Rectal smooth muscle tissue (tissue), 1 donor: ENCODE measurements around the gene BTBD17.

Experiments used
- H3K27ac ChIP-seq: one replicate; pipeline ENCODE4 v1.7.0; 2013; ENCODE audit warnings: low read depth, low read length, inconsistent platforms
- H3K27me3 ChIP-seq: one replicate; pipeline ENCODE4 v1.7.0; 2013; ENCODE audit warnings: low read length; ENCODE audit not compliant: control insufficient read depth, insufficient read depth
- H3K36me3 ChIP-seq: one replicate; pipeline ENCODE4 v1.7.0; 2013; ENCODE audit warnings: low read length; ENCODE audit not compliant: control insufficient read depth, insufficient read depth
- H3K4me1 ChIP-seq: one replicate; pipeline ENCODE4 v1.7.0; 2013; ENCODE audit warnings: low read length; ENCODE audit not compliant: control insufficient read depth, insufficient read depth
- H3K4me3 ChIP-seq: one replicate; pipeline ENCODE4 v1.7.0; 2013; ENCODE audit warnings: low read length
- H3K9ac ChIP-seq: one replicate; pipeline ENCODE4 v1.7.0; 2013; ENCODE audit warnings: low read length

Gene BTBD17

GRCh38 chr17:74335529-74336062 is 26.1 kb downstream of the BTBD17 start:
- H3K4me1 ChIP-seq, result no peaks in the 10 kb centered on the region
- no peaks in the 10 kb centered on the region for H3K27me3 ChIP-seq
- H3K27ac ChIP-seq, result no peak overlapping the region
- H3K4me3 ChIP-seq, result no peak overlapping the region
- no peak overlapping the region for H3K9ac ChIP-seq
- no peaks in the 10 kb centered on the region for H3K36me3 ChIP-seq

- no peak overlapping the region for H3K27ac ChIP-seq
- H3K9ac ChIP-seq, result no peak overlapping the region
- H3K4me1 ChIP-seq, result no peaks in the 10 kb centered on the region
- no peaks in the 10 kb centered on the region for H3K36me3 ChIP-seq
- no peak overlapping the region for H3K4me3 ChIP-seq
- no peaks in the 10 kb centered on the region for H3K27me3 ChIP-seq
These were observed 27.2 kb downstream of the BTBD17 start for GRCh38 chr17:74334393-74335039.

GRCh38 chr17:74332763-74333283 is 28.8 kb downstream of the BTBD17 start:
- Histone ChIP-seq H3K36me3 (no peaks in the 10 kb centered on the region), H3K9ac (no peak overlapping the region), H3K4me3 (no peak overlapping the region), H3K27me3 (no peaks in the 10 kb centered on the region), H3K4me1 (no peaks in the 10 kb centered on the region), H3K27ac (no peak overlapping the region)

- no peak overlapping the region for H3K4me3 ChIP-seq
- H3K9ac ChIP-seq, result no peak overlapping the region
- no peaks in the 10 kb centered on the region for H3K4me1 ChIP-seq
- H3K27ac ChIP-seq, result no peak overlapping the region
- no peaks in the 10 kb centered on the region for H3K36me3 ChIP-seq
- no peaks in the 10 kb centered on the region for H3K27me3 ChIP-seq
These were observed 29.5 kb downstream of the BTBD17 start for GRCh38 chr17:74332017-74332650.

- no peaks in the 10 kb centered on the region for H3K4me1 ChIP-seq
- H3K27me3 ChIP-seq, result no peaks in the 10 kb centered on the region
- H3K4me3 ChIP-seq, result no peak overlapping the region
- H3K27ac ChIP-seq, result no peak overlapping the region
- no peaks in the 10 kb centered on the region for H3K36me3 ChIP-seq
- no peak overlapping the region for H3K9ac ChIP-seq
These were observed 31.2 kb downstream of the BTBD17 start for GRCh38 chr17:74330446-74330845.

GRCh38 chr17:74329378-74329777 is 32.3 kb downstream of the BTBD17 start:
- H3K36me3 ChIP-seq, result no peaks in the 10 kb centered on the region
- H3K4me3 ChIP-seq, result no peak overlapping the region
- H3K27me3 ChIP-seq, result no peaks in the 10 kb centered on the region
- no peak overlapping the region for H3K27ac ChIP-seq
- H3K9ac ChIP-seq, result no peak overlapping the region
- no peaks in the 10 kb centered on the region for H3K4me1 ChIP-seq

GRCh38 chr17:74328487-74328886 is 33.2 kb downstream of the BTBD17 start:
- no peak overlapping the region for H3K27ac ChIP-seq
- no peaks in the 10 kb centered on the region for H3K4me1 ChIP-seq
- no peaks in the 10 kb centered on the region for H3K27me3 ChIP-seq
- H3K36me3 ChIP-seq, result no peaks in the 10 kb centered on the region
- no peak overlapping the region for H3K4me3 ChIP-seq
- no peak overlapping the region for H3K9ac ChIP-seq

- Histone ChIP-seq H3K36me3 (no peaks in the 10 kb centered on the region), H3K4me1 (no peaks in the 10 kb centered on the region), H3K4me3 (peak overlapping the region; percentile 57), H3K9ac (no peak overlapping the region), H3K27me3 (no peaks in the 10 kb centered on the region), H3K27ac (no peak overlapping the region)
These were observed 35.2 kb downstream of the BTBD17 start for GRCh38 chr17:74326506-74326905.

GRCh38 chr17:74325743-74326379 is 35.8 kb downstream of the BTBD17 start, which contains the start of gene KIF19:
TSS of gene KIF19 (plus strand) at chr17:74326226. CDS start at chr17:74326350, 124 bp downstream.
- no peaks in the 10 kb centered on the region for H3K27me3 ChIP-seq
- no peaks in the 10 kb centered on the region for H3K4me1 ChIP-seq
- no peak within 1 kb of the TSS for H3K9ac ChIP-seq
- no peak within 1 kb of the TSS for H3K27ac ChIP-seq
- H3K36me3 ChIP-seq, result no peaks in the 10 kb centered on the region
- peak within 1 kb of the TSS; percentile 57 for H3K4me3 ChIP-seq

GRCh38 chr17:74325376-74325742 is 36.3 kb downstream of the BTBD17 start:
- no peaks in the 10 kb centered on the region for H3K27me3 ChIP-seq
- H3K9ac ChIP-seq, result no peak overlapping the region
- H3K4me3 ChIP-seq, result peak overlapping the region; percentile 18
- H3K4me1 ChIP-seq, result no peaks in the 10 kb centered on the region
- H3K36me3 ChIP-seq, result no peaks in the 10 kb centered on the region
- no peak overlapping the region for H3K27ac ChIP-seq

GRCh38 chr17:74324521-74324920 is 37.1 kb downstream of the BTBD17 start:
- Histone ChIP-seq H3K27me3 (no peaks in the 10 kb centered on the region), H3K9ac (no peak overlapping the region), H3K4me3 (no peak overlapping the region), H3K4me1 (no peaks in the 10 kb centered on the region), H3K36me3 (no peaks in the 10 kb centered on the region), H3K27ac (no peak overlapping the region)

GRCh38 chr17:74318391-74318790 is 43.3 kb downstream of the BTBD17 start:
- Histone ChIP-seq H3K4me3 (no peak overlapping the region), H3K27me3 (no peaks in the 10 kb centered on the region), H3K4me1 (no peaks in the 10 kb centered on the region), H3K36me3 (no peaks in the 10 kb centered on the region), H3K9ac (no peak overlapping the region), H3K27ac (no peak overlapping the region)
